Nephron (organoid): Measurements from ENCODE around the gene ABHD16A.

Source experiments
- H3K27ac Mint-ChIP-seq, 3 experiments: 2 replicates each; pipeline ENCODE4 v1.8.0; 2020; ENCODE audit warnings: mixed read lengths in 3 of 3, mild to moderate bottlenecking in 2 of 3, moderate library complexity in 1 of 3
- H3K27me3 Mint-ChIP-seq: 2 replicates; pipeline ENCODE4 v1.8.0; 2021; ENCODE audit warnings: low read depth, mild to moderate bottlenecking, moderate library complexity, mixed read lengths
- H3K36me3 Mint-ChIP-seq: 2 replicates; pipeline ENCODE4 v1.8.0; 2020; ENCODE audit warnings: low read depth, mixed read lengths
- H3K4me1 Mint-ChIP-seq: 2 replicates; pipeline ENCODE4 v1.8.0; 2020; ENCODE audit warnings: mixed read lengths
- H3K4me3 Mint-ChIP-seq, 3 experiments: 2 replicates each; pipeline ENCODE4 v1.8.0; 2020; ENCODE audit warnings: mild to moderate bottlenecking in 3 of 3, mixed read lengths in 3 of 3, moderate library complexity in 2 of 3
- H3K9me3 Mint-ChIP-seq: 2 replicates; pipeline ENCODE4 v1.8.0; 2020; ENCODE audit warnings: mixed read lengths
- CTCF ChIP-seq, 3 experiments: fragments of 200-600 bp; sonication (generic); IDR thresholded peaks; one replicate each; pipeline ENCODE4 v1.5.0; 2021; ENCODE audit warnings: antibody characterized with exemption in 3 of 3; ENCODE audit not compliant: unreplicated experiment in 3 of 3

Gene ABHD16A

DNA sequence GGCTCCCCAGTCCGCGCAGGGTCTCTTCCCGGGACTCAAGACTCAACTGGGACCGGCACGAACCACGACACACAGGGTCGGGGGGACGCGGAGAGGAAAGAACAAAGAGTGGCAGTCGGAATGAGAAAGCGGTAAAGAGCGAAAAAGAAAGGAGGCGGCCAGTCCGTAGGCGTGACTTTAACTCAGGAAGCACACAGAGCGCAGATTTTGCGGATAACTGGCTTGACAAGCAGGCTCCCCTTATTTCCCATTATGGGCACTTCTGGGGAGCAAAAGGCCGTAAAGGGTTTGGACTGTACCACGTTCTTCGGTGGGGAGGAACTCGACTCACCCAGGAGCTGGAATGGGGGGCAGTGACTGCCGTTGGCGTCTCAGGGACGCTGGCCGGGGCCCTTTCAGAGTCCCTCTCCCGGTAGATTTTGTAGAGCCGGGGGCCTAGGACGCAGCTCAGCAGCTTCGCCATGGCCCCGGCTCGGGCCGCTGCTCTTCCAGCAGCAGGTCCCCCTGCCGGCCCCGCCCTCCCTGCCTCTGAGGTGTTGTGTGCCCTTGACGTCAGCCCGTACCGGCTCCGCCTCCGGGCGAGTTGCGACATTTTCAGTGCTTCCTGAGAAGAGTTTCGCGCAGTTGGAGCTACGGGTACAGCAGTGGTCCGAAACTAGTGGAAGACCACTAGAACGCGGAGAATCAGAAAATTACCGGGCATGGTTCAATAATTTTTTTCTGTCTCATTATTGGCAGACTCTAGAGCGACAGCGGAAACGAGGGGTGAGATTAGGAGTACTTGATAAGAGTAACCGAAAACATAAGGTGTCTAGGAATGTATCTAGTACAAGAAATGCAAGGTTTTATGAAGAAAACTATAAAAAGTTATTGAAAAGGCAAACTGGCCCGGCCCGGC, at the start of gene ABHD16A:
Gene ABHD16A (minus strand): TSS at position 506 of the 898 bp plus-strand sequence. CDS start 43 bp downstream, at position 463.
- peaks cover 9% of the 10 kb centered on the region for H3K36me3 Mint-ChIP-seq
- H3K9me3 Mint-ChIP-seq: no peaks in the 10 kb centered on the region

DNA sequence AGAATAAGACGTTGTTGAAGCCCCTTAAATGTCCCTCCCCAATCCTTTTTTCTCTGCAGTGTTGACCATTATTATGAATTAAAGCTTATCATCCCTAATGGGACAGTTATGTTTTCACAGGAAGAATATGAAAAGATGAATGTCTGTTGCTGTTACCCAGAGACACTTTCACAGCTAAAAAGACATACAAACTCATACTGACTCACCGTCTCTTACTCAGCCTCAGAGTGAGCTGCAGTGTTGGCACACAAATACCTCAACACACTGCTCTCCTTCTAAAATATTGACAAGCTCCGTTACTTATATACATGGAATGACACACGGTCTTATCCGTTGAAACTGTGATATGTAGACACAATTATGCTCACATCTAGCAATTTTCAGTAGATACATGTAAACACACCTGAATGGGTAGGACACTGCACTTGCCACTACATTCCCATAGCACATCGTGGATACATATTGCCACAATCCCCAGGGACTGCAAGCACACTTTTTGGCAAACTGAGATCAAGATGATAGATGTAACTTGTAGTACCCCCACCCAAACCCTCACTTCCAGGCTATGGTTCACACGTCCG, 49.7 kb upstream of the ABHD16A start:
- H3K9me3 Mint-ChIP-seq: no peaks in the 10 kb centered on the region
- no peak for TF ChIP-seq CTCF (IDR thresholded peaks at IDR 0.05; ENCODE audit: unreplicated experiment in 3 of 3)
- no peaks in the 10 kb centered on the region for H3K4me1 Mint-ChIP-seq
- no peak overlapping the region for H3K27ac Mint-ChIP-seq
- H3K36me3 Mint-ChIP-seq: no peaks in the 10 kb centered on the region
- no peak overlapping the region for H3K4me3 Mint-ChIP-seq
- H3K27me3 Mint-ChIP-seq: no peaks in the 10 kb centered on the region

More for the DNA sequence above, at the start of gene ABHD16A:
- H3K4me1 Mint-ChIP-seq: peaks cover 16% of the 10 kb centered on the region
- H3K4me3 Mint-ChIP-seq: peak within 1 kb of the TSS; percentile 98 to 99 (median 98)
- H3K27me3 Mint-ChIP-seq: peaks cover 3% of the 10 kb centered on the region
- peak in 1 of 3 experiments; percentile 12 for TF ChIP-seq CTCF (IDR thresholded peaks at IDR 0.05; ENCODE audit: unreplicated experiment in 3 of 3)
- peak within 1 kb of the TSS; percentile 90 to 96 (median 94) for H3K27ac Mint-ChIP-seq

GRCh38 chr6:31750411-31751022, 47.4 kb upstream of the ABHD16A start:
- Mint-ChIP-seq H3K4me1 (peaks cover under 1% of the 10 kb centered on the region), H3K36me3 (peaks cover 5% of the 10 kb centered on the region), H3K27ac (no peak overlapping the region), H3K27me3 (no peaks in the 10 kb centered on the region), H3K9me3 (no peaks in the 10 kb centered on the region), H3K4me3 (no peak overlapping the region)
- no peak for TF ChIP-seq CTCF (IDR thresholded peaks at IDR 0.05; ENCODE audit: unreplicated experiment in 3 of 3)

DNA sequence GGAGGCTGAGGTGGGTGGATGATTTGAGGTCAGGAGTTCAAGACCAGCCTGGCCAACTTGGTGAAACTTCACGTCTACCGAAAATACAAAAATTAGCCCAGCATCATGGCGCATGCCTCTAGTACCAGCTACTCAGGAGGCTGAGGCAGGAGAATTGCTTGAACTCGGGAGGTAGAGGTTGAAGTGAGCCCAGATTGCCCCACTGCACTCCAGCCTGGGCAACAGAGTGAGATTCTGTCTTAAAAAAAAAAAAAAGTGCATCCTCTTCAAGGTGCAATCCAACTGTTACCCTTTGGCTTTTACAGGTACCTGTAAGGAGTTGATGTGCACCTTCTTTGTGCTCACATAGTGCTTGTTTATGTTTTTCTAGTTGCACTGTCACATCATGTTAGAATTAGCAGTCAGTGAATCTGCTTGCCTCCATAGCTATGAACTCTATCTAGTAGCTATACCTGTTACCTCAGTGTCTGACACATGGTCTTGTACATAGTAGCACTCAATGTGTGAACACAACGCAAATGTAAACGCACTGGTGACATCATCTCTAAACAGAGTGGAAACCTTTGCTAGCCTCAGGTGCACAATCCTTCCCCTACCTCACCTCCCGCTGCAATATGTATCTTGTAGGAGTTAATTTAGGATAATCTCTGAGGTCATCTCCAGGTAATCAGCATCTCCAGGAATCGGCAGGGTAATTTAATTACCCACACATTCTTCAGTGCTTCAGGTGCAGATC, 46.3 kb upstream of the ABHD16A start:
- no peak for TF ChIP-seq CTCF (IDR thresholded peaks at IDR 0.05; ENCODE audit: unreplicated experiment in 3 of 3)
- peaks cover 6% of the 10 kb centered on the region for H3K4me1 Mint-ChIP-seq
- no peaks in the 10 kb centered on the region for H3K9me3 Mint-ChIP-seq
- no peak overlapping the region for H3K27ac Mint-ChIP-seq
- no peak overlapping the region for H3K4me3 Mint-ChIP-seq
- H3K27me3 Mint-ChIP-seq: no peaks in the 10 kb centered on the region
- H3K36me3 Mint-ChIP-seq: peaks cover 5% of the 10 kb centered on the region

GRCh38 chr6:31744422-31744821, 41.3 kb upstream of the ABHD16A start:
- Mint-ChIP-seq H3K9me3 (no peaks in the 10 kb centered on the region), H3K4me3 (no peak overlapping the region), H3K36me3 (peaks cover 13% of the 10 kb centered on the region), H3K27ac (peak overlapping the region in 1 of 3 experiments; percentile 4), H3K27me3 (no peaks in the 10 kb centered on the region), H3K4me1 (peaks cover 13% of the 10 kb centered on the region)
- no peak for TF ChIP-seq CTCF (IDR thresholded peaks at IDR 0.05; ENCODE audit: unreplicated experiment in 3 of 3)
